ENCODE measurements around the gene SHB. TPM values are rescaled to one million over a fixed set of nuclear protein-coding genes. Genes with fewer than 3 reads are reported as not detected.

Gene SHB
- total RNA-seq, 2 donors from 2014 or later: 53.2 to 54.8 TPM

DNA sequence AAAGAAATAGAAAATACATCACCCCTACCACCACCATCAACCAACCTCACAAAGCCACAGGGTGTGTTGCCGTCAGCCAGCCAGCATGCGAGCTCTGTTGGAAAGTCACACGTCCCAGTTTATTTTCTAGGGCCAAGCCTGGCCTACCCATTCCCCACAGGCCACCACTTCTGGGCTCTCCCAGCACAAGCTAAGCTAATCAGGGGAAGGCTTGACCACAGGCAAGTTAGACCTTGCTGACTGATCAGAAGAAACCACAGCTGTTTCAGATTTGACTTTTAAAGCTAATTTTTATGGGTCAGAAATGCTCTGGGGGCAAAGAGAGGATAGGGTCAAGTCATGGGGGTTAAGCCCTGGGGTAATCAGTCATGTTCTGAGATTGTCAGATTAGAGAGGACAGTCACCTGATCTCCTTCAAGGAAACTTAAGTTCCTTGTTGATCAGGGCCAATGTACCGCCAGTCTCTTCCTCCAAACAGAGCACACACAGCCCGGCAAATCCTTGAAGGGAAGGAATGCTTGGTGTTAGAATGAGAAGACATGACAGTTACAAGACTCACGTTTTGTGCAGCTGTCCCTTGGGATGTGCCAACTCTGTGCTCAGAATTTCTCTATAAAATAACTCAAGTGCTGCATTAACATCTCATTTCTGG lies 7.6 kb downstream of the SHB start:
- Histone ChIP-seq H3K27ac (peak overlapping the region in 1 of 2 donors; percentile 29), H3K4me1 (replicated peaks) (peaks cover 15% of the 10 kb centered on the region), H3K9me3 (no peaks in the 10 kb centered on the region), H3K4me3 (no peak overlapping the region), H3K27me3 (replicated peaks; ENCODE audit: insufficient read depth) (no peaks in the 10 kb centered on the region), H3K36me3 (no peaks in the 10 kb centered on the region)
- WGBS: 41% methylated on average over 6 of the region's 6 CpGs
- DNase-seq (ENCODE audit: low spot score): no peak
- no peak for TF ChIP-seq CTCF (IDR thresholded peaks at IDR 0.05)
- no peak for TF ChIP-seq POLR2AphosphoS5 (IDR thresholded peaks at IDR 0.05)
- TF ChIP-seq POLR2A (IDR thresholded peaks at IDR 0.05): no peak
- intact Hi-C loops (cut with DNase I): no loop called here

- no peak for TF ChIP-seq POLR2AphosphoS5 (IDR thresholded peaks at IDR 0.05)
- no peak for TF ChIP-seq POLR2A (IDR thresholded peaks at IDR 0.05)
- no peak for TF ChIP-seq CTCF (IDR thresholded peaks at IDR 0.05)
- WGBS: 72% methylated on average over 3 of the region's 3 CpGs
- H3K27me3 ChIP-seq (replicated peaks; ENCODE audit: insufficient read depth): no peaks in the 10 kb centered on the region
- H3K4me3 ChIP-seq: no peak overlapping the region
- H3K9me3 ChIP-seq: no peaks in the 10 kb centered on the region
- peaks cover 10% of the 10 kb centered on the region for H3K4me1 ChIP-seq (replicated peaks)
- H3K36me3 ChIP-seq: no peaks in the 10 kb centered on the region
- intact Hi-C loops (cut with DNase I): no loop called here
- DNase-seq (ENCODE audit: low spot score): no peak
- no peak overlapping the region for H3K27ac ChIP-seq
These were observed 8.3 kb downstream of the SHB start for GRCh38 chr9:38060681-38061080.

- Histone ChIP-seq H3K4me1 (replicated peaks) (peaks cover 7% of the 10 kb centered on the region), H3K36me3 (no peaks in the 10 kb centered on the region), H3K27ac (no peak overlapping the region), H3K27me3 (replicated peaks; ENCODE audit: insufficient read depth) (no peaks in the 10 kb centered on the region), H3K4me3 (no peak overlapping the region), H3K9me3 (no peaks in the 10 kb centered on the region)
- no peak for TF ChIP-seq POLR2A (IDR thresholded peaks at IDR 0.05)
- TF ChIP-seq CTCF (IDR thresholded peaks at IDR 0.05): no peak
- no peak for TF ChIP-seq POLR2AphosphoS5 (IDR thresholded peaks at IDR 0.05)
- intact Hi-C loops (cut with DNase I): no loop called here
- DNase-seq (ENCODE audit: low spot score): no peak
- 81% methylated on average over 14 of the region's 14 CpGs for WGBS
These were observed 9.6 kb downstream of the SHB start for GRCh38 chr9:38059233-38059936.

GRCh38 chr9:38058452-38059232 lies 10.4 kb downstream of the SHB start:
- 69% methylated on average over 13 of the region's 13 CpGs for WGBS

More at GRCh38 chr9:38058452-38059232, 10.4 kb downstream of the SHB start:
- no peak for DNase-seq (ENCODE audit: low spot score)
- H3K36me3 ChIP-seq: no peaks in the 10 kb centered on the region
- intact Hi-C loops (cut with DNase I): no loop called here
- TF ChIP-seq POLR2A (IDR thresholded peaks at IDR 0.05): no peak
- TF ChIP-seq POLR2AphosphoS5 (IDR thresholded peaks at IDR 0.05): no peak
- TF ChIP-seq CTCF (IDR thresholded peaks at IDR 0.05): no peak
- peaks cover 5% of the 10 kb centered on the region for H3K4me1 ChIP-seq (replicated peaks)
- H3K9me3 ChIP-seq: no peaks in the 10 kb centered on the region
- no peak overlapping the region for H3K27ac ChIP-seq
- H3K4me3 ChIP-seq: no peak overlapping the region
- H3K27me3 ChIP-seq (replicated peaks; ENCODE audit: insufficient read depth): no peaks in the 10 kb centered on the region

Measured in prostate gland (tissue), 2 donors.